DND-41 (cell line): Measurements from ENCODE around the gene SPRYD3.

ENCODE experiments used
- EZH2 ChIP-seq: IDR thresholded peaks from 3 replicates; pipeline ENCODE4 v1.6.1; 2012; ENCODE audit warnings: borderline replicate concordance, low read depth, mild to moderate bottlenecking, moderate library complexity, low read length, inconsistent platforms; ENCODE audit not compliant: severe bottlenecking
- TF ChIP-seq, protein P1 (sequence below): IDR thresholded peaks from 2 replicates; pipeline ENCODE4 v1.5.1; 2012; ENCODE audit warnings: borderline replicate concordance, low read length, moderate library complexity, mild to moderate bottlenecking; ENCODE audit not compliant: poor library complexity, severe bottlenecking; ENCODE audit errors: extremely low read depth

DNA sequence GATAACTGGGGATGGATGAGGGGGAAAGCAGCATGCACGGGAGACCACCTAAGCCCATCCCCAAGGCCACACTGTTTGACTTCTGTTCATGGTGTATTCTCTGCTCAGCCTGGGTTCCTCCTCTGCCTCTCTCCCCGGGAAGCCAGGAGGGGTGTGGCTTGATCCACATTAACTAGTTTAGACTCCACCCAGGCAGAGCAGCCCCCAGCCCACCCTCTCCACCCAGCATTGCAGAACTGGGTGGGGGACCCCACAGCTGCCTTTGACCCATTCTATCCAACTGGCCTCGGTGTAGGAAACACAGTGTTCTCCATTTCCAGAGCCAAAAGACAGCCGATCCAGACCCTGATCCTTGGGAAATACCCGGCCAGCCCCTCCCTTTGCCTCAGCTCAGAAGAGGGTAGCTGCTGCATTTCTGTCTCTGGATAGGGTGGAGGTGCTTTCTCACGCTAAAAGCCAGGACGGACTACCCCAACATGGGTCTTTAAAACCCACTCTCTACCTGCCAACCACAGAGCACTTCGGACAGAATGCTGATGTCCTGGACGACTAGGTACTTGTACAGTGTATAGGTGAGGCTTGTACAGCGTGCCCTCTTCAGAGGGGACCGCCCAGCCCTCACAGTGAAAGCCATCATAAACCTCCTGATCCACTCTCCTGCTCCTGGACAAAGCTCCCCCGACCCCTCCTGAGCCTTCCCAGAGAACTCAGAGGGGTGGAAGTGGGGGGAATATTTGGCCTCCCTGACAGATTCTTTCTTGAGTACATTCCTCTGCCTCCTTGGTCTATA lies 9.4 kb downstream of the SPRYD3 start:
- TF ChIP-seq, protein P1, sequence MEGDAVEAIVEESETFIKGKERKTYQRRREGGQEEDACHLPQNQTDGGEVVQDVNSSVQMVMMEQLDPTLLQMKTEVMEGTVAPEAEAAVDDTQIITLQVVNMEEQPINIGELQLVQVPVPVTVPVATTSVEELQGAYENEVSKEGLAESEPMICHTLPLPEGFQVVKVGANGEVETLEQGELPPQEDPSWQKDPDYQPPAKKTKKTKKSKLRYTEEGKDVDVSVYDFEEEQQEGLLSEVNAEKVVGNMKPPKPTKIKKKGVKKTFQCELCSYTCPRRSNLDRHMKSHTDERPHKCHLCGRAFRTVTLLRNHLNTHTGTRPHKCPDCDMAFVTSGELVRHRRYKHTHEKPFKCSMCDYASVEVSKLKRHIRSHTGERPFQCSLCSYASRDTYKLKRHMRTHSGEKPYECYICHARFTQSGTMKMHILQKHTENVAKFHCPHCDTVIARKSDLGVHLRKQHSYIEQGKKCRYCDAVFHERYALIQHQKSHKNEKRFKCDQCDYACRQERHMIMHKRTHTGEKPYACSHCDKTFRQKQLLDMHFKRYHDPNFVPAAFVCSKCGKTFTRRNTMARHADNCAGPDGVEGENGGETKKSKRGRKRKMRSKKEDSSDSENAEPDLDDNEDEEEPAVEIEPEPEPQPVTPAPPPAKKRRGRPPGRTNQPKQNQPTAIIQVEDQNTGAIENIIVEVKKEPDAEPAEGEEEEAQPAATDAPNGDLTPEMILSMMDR: no peak
- no peak for TF ChIP-seq EZH2
